ENCODE results near the gene PGRMC2.
A peak's percentile ranks its signal among the peaks of the same experiment; 100 is the strongest.

The PGRMC2 gene

GRCh38 chr4:128241981-128242380 is 45.6 kb downstream of the PGRMC2 start:
- no peak overlapping the region for H3K4me3 ChIP-seq (ENCODE audit: control insufficient read depth, low read depth, low read length)
- TF ChIP-seq CTCF (conservative IDR thresholded peaks at IDR 0.05; ENCODE audit: control insufficient read depth, insufficient read depth, low read depth, low read length): no peak
- no peak for DNase-seq (ENCODE audit: low read depth)

- peak; percentile 98 for DNase-seq (ENCODE audit: low read depth)
- no peak for TF ChIP-seq CTCF (conservative IDR thresholded peaks at IDR 0.05; ENCODE audit: control insufficient read depth, insufficient read depth, low read depth, low read length)
- H3K4me3 ChIP-seq (ENCODE audit: control insufficient read depth, low read depth, low read length): no peak overlapping the region
Observed at GRCh38 chr4:128241425-128241913, 46.1 kb downstream of the PGRMC2 start.

- no peak for TF ChIP-seq CTCF (conservative IDR thresholded peaks at IDR 0.05; ENCODE audit: control insufficient read depth, insufficient read depth, low read depth, low read length)
- no peak overlapping the region for H3K4me3 ChIP-seq (ENCODE audit: control insufficient read depth, low read depth, low read length)
Observed at GRCh38 chr4:128241019-128241418, 46.6 kb downstream of the PGRMC2 start.

GRCh38 chr4:128234836-128235235 is 52.8 kb downstream of the PGRMC2 start:
- DNase-seq (ENCODE audit: low read depth): no peak
- H3K4me3 ChIP-seq (ENCODE audit: control insufficient read depth, low read depth, low read length): no peak overlapping the region
- TF ChIP-seq CTCF (conservative IDR thresholded peaks at IDR 0.05; ENCODE audit: control insufficient read depth, insufficient read depth, low read depth, low read length): no peak

More at GRCh38 chr4:128241019-128241418, 46.6 kb downstream of the PGRMC2 start:
- DNase-seq (ENCODE audit: low read depth): no peak

- DNase-seq (ENCODE audit: low read depth): no peak
- no peak for TF ChIP-seq CTCF (conservative IDR thresholded peaks at IDR 0.05; ENCODE audit: control insufficient read depth, insufficient read depth, low read depth, low read length)
- H3K4me3 ChIP-seq (ENCODE audit: control insufficient read depth, low read depth, low read length): no peak overlapping the region
Observed at GRCh38 chr4:128232719-128233118, 54.9 kb downstream of the PGRMC2 start.

- TF ChIP-seq CTCF (conservative IDR thresholded peaks at IDR 0.05; ENCODE audit: control insufficient read depth, insufficient read depth, low read depth, low read length): no peak
- H3K4me3 ChIP-seq (ENCODE audit: control insufficient read depth, low read depth, low read length): no peak overlapping the region
- DNase-seq (ENCODE audit: low read depth): peak; percentile 50
Observed at GRCh38 chr4:128228845-128229795, 58.5 kb downstream of the PGRMC2 start.

All from fibroblast of mammary gland (primary cell).